IMR-90 (cell line): ENCODE results near the gene CDH13. TPM values are rescaled to one million over a fixed set of nuclear protein-coding genes. Genes with fewer than 3 reads are reported as not detected.

Source experiments
- ATAC-seq: fragments of 200-7000 bp; cut with Tn5 transposase; 2 replicates; pipeline ENCODE4 v1.9.1; 2020; ENCODE audit warnings: low read depth, mild to moderate bottlenecking, moderate library complexity
- BruUV-seq: library from RNA; stranded (reverse); fragments of 400-500 nt; replicated peaks from 2 replicates; lab custom pipeline; 2021; lab: Mats Ljungman, UMichigan
- CTCF ChIA-PET: fragments of 300-600 bp; formaldehyde crosslinking; extraction: SDS; loops from one replicate; lab custom pipeline; 2021; ENCODE audit warnings: antibody characterized with exemption; lab: Yijun Ruan, JAX
- POLR2A ChIA-PET: fragments of 300-600 bp; sonication (Branson Sonifier 250); formaldehyde crosslinking; loops from one replicate; lab custom pipeline; 2022; ENCODE audit warnings: antibody characterized with exemption; ENCODE audit not compliant: unreplicated experiment; lab: Charles Lee
- DNase-seq: peaks from one replicate; pipeline ENCODE4 v3.0.0; 2013
- H2AFZ ChIP-seq: replicated peaks from 2 replicates; pipeline ENCODE3; 2013; ENCODE audit warnings: low read length, mild to moderate bottlenecking; ENCODE audit not compliant: poor library complexity
- H2AK5ac ChIP-seq: 2 replicates; pipeline ENCODE4 v1.6.1; 2013; ENCODE audit warnings: low read depth, low read length, inconsistent platforms
- H2AK9ac ChIP-seq: replicated peaks from 2 replicates; pipeline ENCODE3; 2013; ENCODE audit warnings: mild to moderate bottlenecking, low read depth, low read length, moderate library complexity; ENCODE audit not compliant: poor library complexity
- H2BK120ac ChIP-seq: 2 replicates; pipeline ENCODE4 v1.6.1; 2013; ENCODE audit warnings: low read depth, low read length, inconsistent platforms
- H2BK15ac ChIP-seq: 3 replicates; pipeline ENCODE4 v1.6.1; 2013; ENCODE audit warnings: low read depth, low read length, inconsistent platforms
- H2BK20ac ChIP-seq: 2 replicates; pipeline ENCODE4 v1.6.1; 2013; ENCODE audit warnings: low read depth, mild to moderate bottlenecking, inconsistent platforms, low read length, moderate library complexity
- H2BK5ac ChIP-seq: 2 replicates; pipeline ENCODE4 v1.6.1; 2013; ENCODE audit warnings: mild to moderate bottlenecking, low read depth, low read length, inconsistent platforms; ENCODE audit not compliant: poor library complexity, severe bottlenecking
- H3K14ac ChIP-seq: replicated peaks from 2 replicates; pipeline ENCODE4 v1.6.1; 2013; ENCODE audit warnings: low read depth, low read length, inconsistent platforms
- H3K18ac ChIP-seq: 2 replicates; pipeline ENCODE4 v1.6.1; 2013; ENCODE audit warnings: low read depth, low read length, control low read depth
- H3K23ac ChIP-seq: 2 replicates; pipeline ENCODE4 v1.6.1; 2013; ENCODE audit warnings: low read depth, low read length, inconsistent platforms
- H3K27ac ChIP-seq: 2 replicates; pipeline ENCODE4 v1.5.1; 2013; ENCODE audit warnings: mild to moderate bottlenecking, control low read depth, low read length; ENCODE audit not compliant: insufficient read depth
- H3K27me3 ChIP-seq: 2 replicates; pipeline ENCODE4 v1.6.1; 2013; ENCODE audit warnings: low read length; ENCODE audit not compliant: control insufficient read depth, insufficient read depth
- H3K36me3 ChIP-seq: 2 replicates; pipeline ENCODE4 v1.6.1; 2013; ENCODE audit warnings: low read length, mixed read lengths; ENCODE audit not compliant: control insufficient read depth, insufficient read depth
- H3K4ac ChIP-seq: 2 replicates; pipeline ENCODE4 v1.6.1; 2013; ENCODE audit warnings: low read depth, low read length, inconsistent platforms
- H3K4me1 ChIP-seq: 2 replicates; pipeline ENCODE4 v1.6.1; 2013; ENCODE audit warnings: low read length, mixed read lengths; ENCODE audit not compliant: control insufficient read depth, insufficient read depth
- H3K4me2 ChIP-seq: 2 replicates; pipeline ENCODE4 v1.6.1; 2013; ENCODE audit warnings: low read depth, mild to moderate bottlenecking, control low read depth, low read length, moderate library complexity
- H3K4me3 ChIP-seq: 2 replicates; pipeline ENCODE4 v1.5.1; 2013; ENCODE audit warnings: low read depth, mild to moderate bottlenecking, control low read depth, low read length, moderate library complexity; ENCODE audit not compliant: insufficient read depth
- H3K56ac ChIP-seq: 2 replicates; pipeline ENCODE4 v1.6.1; 2013; ENCODE audit warnings: low read length, inconsistent platforms; ENCODE audit not compliant: insufficient read depth; ENCODE audit errors: extremely low read depth
- H3K79me1 ChIP-seq, 2 experiments: 2 replicates each; pipeline ENCODE4 v1.6.1; 2013; ENCODE audit warnings: low read length in 2 of 2, inconsistent platforms in 1 of 2, low read depth in 1 of 2
- H3K9ac ChIP-seq: 2 replicates; pipeline ENCODE4 v1.6.1; 2013; ENCODE audit warnings: low read depth, low read length, control low read depth
- H3K9me1 ChIP-seq: 2 replicates; pipeline ENCODE4 v1.6.1; 2013; ENCODE audit warnings: low read length, inconsistent platforms; ENCODE audit not compliant: insufficient read depth
- H3K9me3 ChIP-seq: 2 replicates; pipeline ENCODE4 v1.6.1; 2013; ENCODE audit warnings: low read length; ENCODE audit not compliant: control insufficient read depth, insufficient read depth
- H4K20me1 ChIP-seq: 2 replicates; pipeline ENCODE4 v1.6.1; 2013; ENCODE audit warnings: low read length, inconsistent platforms; ENCODE audit not compliant: insufficient read depth
- H4K5ac ChIP-seq: 2 replicates; pipeline ENCODE4 v1.6.1; 2013; ENCODE audit warnings: mild to moderate bottlenecking, low read depth, low read length, control low read depth
- H4K8ac ChIP-seq, 2 experiments: 2 replicates each; pipeline ENCODE4 v1.6.1; 2013; ENCODE audit warnings: low read depth in 2 of 2, low read length in 2 of 2, control low read depth in 1 of 2, inconsistent platforms in 1 of 2
- H4K91ac ChIP-seq: 2 replicates; pipeline ENCODE4 v1.6.1; 2013; ENCODE audit warnings: low read depth, low read length, inconsistent platforms; ENCODE audit not compliant: insufficient read depth
- BHLHE40 ChIP-seq: fragments of 150-350 bp; IDR thresholded peaks from 2 replicates; pipeline ENCODE4 v1.6.1; 2016; ENCODE audit warnings: mild to moderate bottlenecking, low read depth, low read length
- CEBPB ChIP-seq: IDR thresholded peaks from 2 replicates; pipeline ENCODE4 v1.6.1; 2012; ENCODE audit warnings: low read depth, low read length, improper control_type of control experiment
- CTCF ChIP-seq: conservative IDR thresholded peaks from 2 replicates; pipeline ENCODE4 v1.5.1; 2012; ENCODE audit warnings: mild to moderate bottlenecking, low read depth, low read length, improper control_type of control experiment
- FOS ChIP-seq: fragments of 150-350 bp; IDR thresholded peaks from 2 replicates; pipeline ENCODE4 v1.6.1; 2016; ENCODE audit warnings: low read depth, low read length
- MAFK ChIP-seq: IDR thresholded peaks from 2 replicates; pipeline ENCODE4 v1.6.1; 2012; ENCODE audit warnings: low read depth, low read length, improper control_type of control experiment
- MAZ ChIP-seq: IDR thresholded peaks from 2 replicates; pipeline ENCODE4 v1.6.1; 2012; ENCODE audit warnings: low read depth, mild to moderate bottlenecking, low read length, improper control_type of control experiment, moderate library complexity, borderline replicate concordance
- MXI1 ChIP-seq: IDR thresholded peaks from 2 replicates; pipeline ENCODE4 v1.6.1; 2012; ENCODE audit warnings: low read depth, mild to moderate bottlenecking, low read length, moderate library complexity, borderline replicate concordance
- POLR2A ChIP-seq: IDR thresholded peaks from 2 replicates; pipeline ENCODE4 v1.6.1; 2012; ENCODE audit warnings: mild to moderate bottlenecking, low read depth, low read length
- RCOR1 ChIP-seq: IDR thresholded peaks from 2 replicates; pipeline ENCODE4 v1.6.1; 2012; ENCODE audit warnings: mild to moderate bottlenecking, low read length, improper control_type of control experiment; ENCODE audit not compliant: insufficient replicate concordance
- RFX5 ChIP-seq: IDR thresholded peaks from 2 replicates; pipeline ENCODE4 v1.8.0; 2012; ENCODE audit warnings: low read depth, mild to moderate bottlenecking, low read length, moderate library complexity
- SMC3 ChIP-seq: fragments of 150-350 bp; IDR thresholded peaks from 2 replicates; pipeline ENCODE4 v1.6.1; 2016; ENCODE audit warnings: low read depth, mild to moderate bottlenecking, antibody characterized with exemption, low read length, moderate library complexity
- USF2 ChIP-seq: fragments of 150-350 bp; IDR thresholded peaks from 2 replicates; pipeline ENCODE4 v1.6.1; 2017; ENCODE audit warnings: mild to moderate bottlenecking, antibody characterized with exemption, low read length, low read depth
- WGBS, 2 experiments: methylation state at CpG; one replicate each; pipeline versions ENCODE4 v1.1.5 to v1.1.7; 2013; ENCODE audit warnings: missing lambda C conversion rate in 2 of 2; ENCODE audit not compliant: insufficient read length in 1 of 2; ENCODE audit errors: extremely low coverage in 2 of 2; 5-methylcytosine and 5-hydroxymethylcytosine counted together
- dilution Hi-C: fragments of 300-500 bp; cut with HindIII; formaldehyde crosslinking; loops from one replicate; pipeline ENCODE4 v1.14.3; 2018; ENCODE audit warnings: low sequenced_read_pairs; ENCODE audit not compliant: unreplicated experiment
- in situ Hi-C: fragments of 300-500 bp; cut with MboI; formaldehyde crosslinking; loops from 3 replicates; pipeline ENCODE4 v1.14.3; 2019; ENCODE audit warnings: low sequenced_read_pairs, inconsistent platforms, mixed read lengths
- intact Hi-C: fragments of 100-400 bp; cut with micrococcal nuclease; formaldehyde crosslinking; loops from 2 replicates; pipeline ENCODE4 v1.10.0; 2022
- polyA plus RNA-seq, 3 experiments: library from polyadenylated mRNA; depleted of rRNA; stranded (reverse); fragments of >200 nt; gene quantifications; 2 replicates each; pipeline ENCODE4 v1.2.3, GENCODE V29; 2012; ENCODE audit warnings: low replicate concordance in 1 of 3
- total RNA-seq: library from RNA; depleted of rRNA; stranded (reverse); fragments of >200 nt; gene quantifications from 2 replicates; pipeline ENCODE4 v1.2.3, GENCODE V29; 2012
- TF ChIP-seq, protein P1 (sequence below): fragments of 150-350 bp; IDR thresholded peaks from 2 replicates; pipeline ENCODE4 v1.6.1; 2016; ENCODE audit warnings: low read depth, mild to moderate bottlenecking, low read length, moderate library complexity, borderline replicate concordance

Gene CDH13
- total and polyA plus RNA-seq, 2 of the 4 experiments (the other 2 are of a cell fraction): 61.6 to 74.7 TPM

DNA sequence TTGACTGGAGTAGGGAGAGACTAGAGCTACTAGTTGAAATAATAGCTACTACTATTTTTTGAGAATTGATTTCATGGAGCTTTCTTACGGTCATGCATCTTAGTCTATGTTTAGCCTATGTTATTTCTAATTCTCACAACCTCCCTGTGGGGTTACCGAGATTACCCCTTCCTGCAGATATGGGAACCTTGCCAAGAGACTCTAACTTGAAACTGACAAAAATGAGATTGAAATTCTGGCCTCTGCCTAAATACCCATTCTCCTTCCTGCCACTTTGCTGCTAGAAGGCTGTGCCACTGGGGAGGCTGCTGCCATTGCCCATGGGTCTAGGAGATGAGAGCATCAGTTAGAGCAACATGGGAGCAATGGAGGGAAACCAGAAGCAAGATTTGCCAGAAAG is 410.3 kb downstream of the CDH13 start:
- ChIA-PET CTCF (no interaction called here), POLR2A (no interaction called here)
- H3K27me3 ChIP-seq: no peaks in the 10 kb centered on the region
- intact Hi-C loops: no loop called here
- no peak overlapping the region for H2BK15ac ChIP-seq
- peaks cover 8% of the 10 kb centered on the region for H3K9me1 ChIP-seq
- H3K14ac ChIP-seq: no peak overlapping the region
- WGBS, 2 experiments: no CpG with 5 or more reads among the region's 2 CpGs
- H3K4me1 ChIP-seq: no peaks in the 10 kb centered on the region
- H2AK9ac ChIP-seq: no peak overlapping the region
- no peaks in the 10 kb centered on the region for H4K20me1 ChIP-seq
- no peaks in the 10 kb centered on the region for H3K36me3 ChIP-seq
- no peak overlapping the region for H2BK20ac ChIP-seq
- H3K23ac ChIP-seq: no peak overlapping the region
- H4K5ac ChIP-seq: no peak overlapping the region
- no peak overlapping the region for H3K4ac ChIP-seq
- H3K9me3 ChIP-seq: no peaks in the 10 kb centered on the region
- DNase-seq (no peak), ATAC-seq (no peak)
- no peak overlapping the region for H3K27ac ChIP-seq
- no peak overlapping the region for H2AFZ ChIP-seq
- H3K4me2 ChIP-seq: no peak overlapping the region
- H2BK120ac ChIP-seq: no peak overlapping the region
- no peak overlapping the region for H3K9ac ChIP-seq
- no TSS peak for BruUV-seq
- H2AK5ac ChIP-seq: no peak overlapping the region
- H3K56ac ChIP-seq: no peak overlapping the region
- H4K91ac ChIP-seq: no peak overlapping the region
- no peak overlapping the region for H3K4me3 ChIP-seq
- H4K8ac ChIP-seq: no peak overlapping the region
- dilution Hi-C loops: no loop called here
- TF ChIP-seq RFX5 (no peak), FOS (no peak), POLR2A (no peak), MAFK (no peak), USF2 (no peak), CTCF (no peak), SMC3 (no peak), MAZ (no peak), RCOR1 (no peak), CEBPB (no peak), BHLHE40 (no peak), MXI1 (no peak)
- TF ChIP-seq, protein P1, sequence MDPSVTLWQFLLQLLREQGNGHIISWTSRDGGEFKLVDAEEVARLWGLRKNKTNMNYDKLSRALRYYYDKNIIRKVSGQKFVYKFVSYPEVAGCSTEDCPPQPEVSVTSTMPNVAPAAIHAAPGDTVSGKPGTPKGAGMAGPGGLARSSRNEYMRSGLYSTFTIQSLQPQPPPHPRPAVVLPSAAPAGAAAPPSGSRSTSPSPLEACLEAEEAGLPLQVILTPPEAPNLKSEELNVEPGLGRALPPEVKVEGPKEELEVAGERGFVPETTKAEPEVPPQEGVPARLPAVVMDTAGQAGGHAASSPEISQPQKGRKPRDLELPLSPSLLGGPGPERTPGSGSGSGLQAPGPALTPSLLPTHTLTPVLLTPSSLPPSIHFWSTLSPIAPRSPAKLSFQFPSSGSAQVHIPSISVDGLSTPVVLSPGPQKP: no peak
- in situ Hi-C loops: no loop called here
- H3K79me1 ChIP-seq: peaks cover 0 to 20% of the 10 kb centered on the region in 2 experiments; a peak in 3 of 4 replicates
- H3K18ac ChIP-seq: no peak overlapping the region
- no peak overlapping the region for H2BK5ac ChIP-seq
